HG03521 (cell line): ENCODE results near the gene BMERB1.

Source experiments
- ATAC-seq: cut with Tn5 transposase; IDR thresholded peaks from one replicate; pipeline ENCODE4 v1.9.1; 2021; ENCODE audit warnings: mild to moderate bottlenecking, moderate library complexity; ENCODE audit not compliant: unreplicated experiment

Gene BMERB1

DNA sequence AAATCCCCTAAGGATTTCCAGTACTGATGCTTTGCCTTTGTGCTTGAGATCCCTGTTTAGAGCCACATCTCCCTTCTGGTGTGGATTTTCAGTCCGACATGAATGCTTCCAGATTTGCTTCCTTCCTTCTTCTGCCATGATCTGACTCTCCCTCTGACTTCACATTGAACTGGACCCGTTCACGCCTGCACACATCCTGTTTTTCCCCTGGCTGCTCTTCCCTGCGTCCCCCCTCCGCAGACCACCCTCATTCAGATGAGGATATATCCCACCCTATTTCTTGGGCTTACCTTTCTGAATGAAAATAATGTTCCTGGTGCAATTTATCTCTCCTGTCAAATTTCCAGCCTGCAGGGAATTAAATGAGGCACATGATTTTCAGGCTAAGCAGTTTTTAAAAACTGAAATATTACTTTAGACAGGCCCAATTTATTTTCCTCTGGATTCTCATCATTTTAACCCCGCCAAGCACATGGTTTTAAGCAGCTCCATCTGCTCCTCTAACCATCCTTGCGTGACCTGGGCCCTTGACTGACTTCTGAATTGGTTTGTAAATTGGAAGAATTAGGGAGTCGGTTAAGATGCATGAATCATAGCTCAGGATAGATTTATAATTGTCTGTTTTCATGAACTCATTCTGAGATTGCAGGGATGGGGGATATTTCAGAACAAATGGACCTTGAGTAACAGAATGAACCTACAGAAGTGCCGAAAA, 59.2 kb downstream of the BMERB1 start:
- ATAC-seq = no peak

DNA sequence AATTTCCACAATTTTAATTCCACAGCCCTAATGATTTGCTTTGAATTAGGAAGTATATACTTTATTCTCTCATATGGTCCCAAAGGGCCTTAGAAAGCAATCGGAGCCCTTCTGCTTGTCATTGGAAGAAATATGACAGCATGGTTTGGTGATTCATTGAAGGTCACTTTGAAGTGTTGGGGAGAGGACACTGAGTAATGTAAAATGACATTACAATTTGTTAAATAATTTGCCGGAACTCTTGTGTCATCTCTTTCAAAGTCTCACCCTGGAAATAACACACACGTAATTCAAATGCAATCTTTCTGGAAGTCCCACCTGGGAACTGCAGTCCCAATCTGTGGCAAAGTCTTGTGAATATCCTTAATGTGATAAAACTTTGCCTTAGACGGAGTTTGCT, 59.8 kb downstream of the BMERB1 start:
- ATAC-seq = no peak

- ATAC-seq = no peak
Observed at GRCh38 chr16:15495898-15496297, 61.5 kb downstream of the BMERB1 start.

GRCh38 chr16:15498427-15499175, 64.2 kb downstream of the BMERB1 start:
- no peak for ATAC-seq

DNA sequence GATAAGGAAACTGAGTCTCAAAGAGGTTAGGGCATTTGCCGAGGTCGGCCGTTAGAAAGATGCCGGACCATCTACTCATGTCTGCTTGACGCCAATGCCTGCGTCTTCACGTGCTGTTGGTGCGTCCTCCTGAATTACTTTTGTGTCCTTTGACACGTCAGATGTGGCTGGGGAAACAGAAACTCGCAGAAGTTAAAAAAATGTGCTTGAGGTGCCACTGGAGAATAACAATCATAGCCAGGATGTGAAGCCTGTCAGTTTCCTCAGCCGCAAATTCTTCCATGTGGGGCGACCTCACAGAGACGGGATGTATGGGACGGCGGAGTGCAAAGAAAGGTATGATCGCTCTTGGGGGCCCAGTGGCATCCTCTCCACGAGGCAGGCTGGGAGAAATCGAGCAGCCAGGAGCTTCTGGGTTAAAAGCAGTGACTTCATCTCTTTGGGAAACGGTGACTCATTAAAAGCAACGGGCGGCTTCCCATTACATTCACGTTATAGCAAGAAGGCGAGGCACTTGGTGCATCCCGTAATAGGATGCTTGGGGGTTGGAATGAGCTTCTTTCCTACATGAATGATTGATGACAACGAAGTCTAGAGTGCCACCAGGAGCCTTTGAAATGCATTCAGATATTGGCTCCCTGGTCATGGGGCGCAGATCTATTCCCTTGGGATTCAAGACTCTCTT, 67.8 kb downstream of the BMERB1 start:
- ATAC-seq = no peak

- ATAC-seq = no peak
Observed at GRCh38 chr16:15506441-15506840, 72.1 kb downstream of the BMERB1 start.

- no peak for ATAC-seq
Observed at GRCh38 chr16:15507301-15507958, 73.0 kb downstream of the BMERB1 start.

DNA sequence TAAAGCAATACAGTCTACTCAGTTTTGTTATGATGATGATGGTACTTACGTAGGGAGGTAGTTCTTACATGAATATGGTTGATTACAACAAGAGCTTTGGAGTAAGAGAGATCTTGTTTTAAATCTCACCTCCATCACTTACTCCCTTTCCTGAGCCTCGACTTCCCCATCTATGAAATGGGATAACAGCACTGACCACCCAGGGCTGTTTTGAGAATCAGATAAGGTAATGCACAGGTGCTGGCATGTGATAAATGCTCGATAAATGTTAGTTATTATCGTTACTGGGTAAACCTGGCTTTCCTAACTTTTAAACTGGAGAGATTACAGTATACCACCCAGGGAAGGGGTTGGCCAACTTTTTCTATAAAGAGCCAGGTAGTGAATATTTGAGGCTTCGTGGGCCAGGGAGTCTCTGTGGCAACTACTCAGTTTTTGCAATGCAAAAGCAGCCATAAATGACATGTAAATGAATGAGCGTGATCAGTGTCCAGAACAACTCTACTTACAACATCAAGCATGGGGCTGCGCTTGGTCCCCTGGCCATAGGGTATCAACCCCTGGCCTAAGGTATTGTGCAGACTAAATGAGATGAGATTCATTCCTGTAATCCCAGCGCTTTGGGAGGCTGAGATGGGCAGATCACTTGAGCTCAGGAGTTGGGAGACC, 73.7 kb downstream of the BMERB1 start:
- no peak for ATAC-seq

GRCh38 chr16:15509051-15509592, 74.7 kb downstream of the BMERB1 start:
- no peak for ATAC-seq

GRCh38 chr16:15509593-15510535, 75.5 kb downstream of the BMERB1 start:
- no peak for ATAC-seq

DNA sequence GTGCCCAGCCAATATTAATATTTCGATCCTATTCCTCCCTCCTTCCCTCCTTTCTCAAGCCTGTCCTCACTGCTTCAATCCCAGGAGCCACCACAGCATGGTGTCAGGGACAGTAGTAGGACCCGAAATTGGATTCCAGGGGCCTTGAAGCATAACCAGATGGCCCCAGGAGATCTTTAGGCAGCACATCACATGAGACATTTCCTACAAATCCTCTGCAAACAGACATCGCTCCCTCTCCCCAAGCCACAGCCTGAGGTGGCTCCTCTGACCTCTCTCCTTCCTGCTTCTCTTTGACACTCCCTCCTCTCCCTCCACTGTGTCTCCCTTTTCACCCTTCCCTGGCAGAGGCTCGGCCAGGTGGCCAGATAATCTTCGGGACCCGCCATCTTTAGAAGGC, 76.6 kb downstream of the BMERB1 start:
- no peak for ATAC-seq

GRCh38 chr16:15511759-15512487, 77.5 kb downstream of the BMERB1 start:
- no peak for ATAC-seq

DNA sequence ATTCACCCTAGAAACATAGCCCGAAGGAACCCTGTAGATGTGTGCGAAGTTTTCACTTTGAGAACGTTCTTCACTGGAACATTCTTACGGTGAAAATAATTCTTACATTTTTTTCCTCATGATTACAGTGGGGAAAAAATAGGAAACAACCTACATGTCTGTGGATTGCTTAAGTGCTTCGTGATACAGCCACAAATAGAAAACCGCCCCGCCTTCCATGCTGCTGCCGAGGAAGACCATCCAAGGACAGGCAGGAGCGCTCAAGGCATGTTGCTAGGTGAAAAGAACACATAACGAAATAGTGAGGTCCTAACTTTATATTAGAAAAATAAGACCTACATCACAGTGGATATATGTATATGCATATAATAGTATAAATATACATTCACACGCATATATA, 78.8 kb downstream of the BMERB1 start:
- ATAC-seq = no peak

DNA sequence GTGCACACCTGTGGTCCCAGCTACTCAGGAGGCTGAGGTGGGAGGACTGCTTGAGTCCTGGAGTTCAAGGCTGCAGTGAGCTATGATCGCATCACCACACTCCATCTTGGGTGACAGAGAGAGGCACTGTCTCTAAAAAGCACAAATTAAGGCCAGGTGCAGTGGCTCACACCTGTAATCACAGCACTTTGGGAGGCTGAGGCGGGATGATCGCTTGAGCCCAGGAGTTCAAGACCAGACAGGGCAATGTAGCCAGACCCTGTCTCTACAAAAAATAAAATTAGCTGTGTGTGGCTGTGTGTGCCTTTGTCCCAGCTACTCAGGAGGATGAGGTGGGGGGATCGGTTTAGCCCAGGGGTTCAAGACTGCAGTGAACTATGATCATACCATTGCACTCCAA, 81.6 kb downstream of the BMERB1 start:
- ATAC-seq = no peak

- ATAC-seq = no peak
Observed at GRCh38 chr16:15516609-15517008, 82.2 kb downstream of the BMERB1 start.

GRCh38 chr16:15517743-15518377, 83.5 kb downstream of the BMERB1 start:
- no peak for ATAC-seq

- ATAC-seq = no peak
Observed at GRCh38 chr16:15518381-15519351, 84.3 kb downstream of the BMERB1 start.
